IPS DF 4.7 (cell line): ENCODE measurements around the gene LUC7L.
"Not testable (repeated sequence)": the region's sequence is repeated elsewhere in the genome, so short reads cannot be mapped to it uniquely, and the experiment has no call there.

Experiments
- DNase-seq: peaks from one replicate; pipeline ENCODE4 v3.0.0-alpha.2; 2013; ENCODE audit warnings: low spot score; ENCODE audit errors: extremely low read depth

Gene LUC7L

DNA sequence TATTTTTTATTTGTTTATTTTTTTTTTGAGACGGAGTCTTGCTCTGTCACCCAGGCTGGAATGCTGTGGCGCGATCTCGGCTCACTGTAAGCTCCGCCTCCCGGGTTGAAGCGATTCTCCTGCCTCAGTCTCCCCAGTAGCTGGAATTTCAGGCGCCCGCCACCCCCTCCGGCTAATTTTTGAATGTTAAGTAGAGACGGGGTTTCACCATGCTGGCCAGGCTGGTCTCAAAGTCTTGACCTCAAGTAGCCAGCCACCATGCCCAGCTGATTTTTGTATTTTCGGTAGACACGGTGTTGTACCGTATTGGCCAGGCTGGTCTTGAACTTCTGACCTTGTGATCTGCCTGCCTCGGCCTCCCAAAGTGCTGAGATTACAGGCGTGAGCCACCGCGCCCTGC, 1.1 kb upstream of the LUC7L start:
- not testable (repeated sequence) for DNase-seq

DNA sequence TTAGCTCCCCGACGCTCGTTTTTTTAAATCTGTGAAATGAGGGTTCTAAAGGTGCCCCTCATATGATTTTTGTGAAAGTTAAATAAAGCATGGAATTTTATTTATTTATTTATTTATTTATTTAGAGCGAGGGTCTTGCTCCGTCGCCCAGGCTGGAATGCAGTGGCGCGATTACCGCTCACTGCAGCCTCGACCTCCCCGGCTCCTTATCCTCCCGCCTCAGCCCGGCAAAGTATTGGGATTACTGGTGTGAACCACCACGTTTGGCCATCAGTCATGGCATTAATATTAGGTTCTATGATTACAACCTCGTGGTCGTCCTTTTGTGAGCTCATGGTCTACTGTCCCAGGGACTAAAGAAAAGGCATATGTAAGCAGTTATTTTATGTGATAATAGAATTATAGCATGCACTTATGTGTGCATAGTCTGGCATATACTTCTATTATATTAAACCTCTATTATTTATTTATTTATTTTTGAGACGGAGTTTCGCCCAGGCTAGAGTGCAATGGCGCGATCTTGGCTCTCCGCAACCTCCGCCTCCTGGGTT, 557 bp upstream of the LUC7L start:
- no peak for DNase-seq

DNA sequence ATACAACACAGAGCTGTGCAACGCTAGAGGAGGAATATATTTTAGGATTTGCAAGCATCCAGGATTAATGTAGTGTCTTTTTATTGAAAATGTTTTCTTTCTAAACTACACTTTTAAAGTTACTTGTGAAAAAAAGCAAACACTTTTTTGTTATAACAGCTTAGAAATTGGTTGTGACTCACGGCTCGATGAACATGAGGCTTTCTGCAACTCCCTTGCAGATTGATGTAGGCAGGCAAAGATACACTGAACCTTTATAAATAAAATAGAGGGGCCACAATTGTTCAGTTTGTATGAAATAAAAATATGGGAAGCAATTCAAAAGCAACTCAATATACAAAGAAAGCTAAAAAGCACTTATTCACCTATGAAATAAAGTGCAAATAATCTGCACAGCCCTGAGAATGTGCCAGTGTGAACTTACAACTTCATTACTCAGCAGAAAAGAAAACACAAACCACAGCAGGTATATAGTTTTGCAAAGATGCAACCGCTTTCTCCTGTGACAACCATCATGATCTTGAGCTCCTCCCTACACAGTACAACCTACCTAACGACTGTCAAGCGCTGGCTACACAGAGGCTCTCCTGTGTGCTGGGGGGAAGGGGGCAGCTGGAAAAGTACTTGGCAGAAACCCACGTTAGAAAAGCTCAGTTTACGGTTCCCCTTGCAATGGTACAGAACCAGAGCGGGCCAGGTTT, 948 bp downstream of the LUC7L start:
- DNase-seq = no peak

DNA sequence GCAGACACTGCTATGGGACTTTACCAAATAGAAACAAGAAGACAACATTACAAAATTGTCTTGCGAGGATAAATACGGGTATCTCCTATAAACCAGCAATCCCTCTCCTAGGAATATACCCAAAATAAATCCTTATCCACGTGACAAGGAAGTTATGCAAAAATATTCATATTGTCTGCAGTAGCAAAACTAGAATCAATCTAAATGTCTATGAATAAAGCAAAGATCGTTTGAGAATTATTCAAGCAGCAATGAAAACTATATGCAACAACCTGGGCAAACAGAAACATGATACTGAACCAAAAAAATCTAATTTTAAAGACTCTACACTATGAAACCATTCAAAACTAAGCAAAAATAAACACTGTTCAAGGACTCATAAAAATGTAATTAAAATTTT, 9.2 kb downstream of the LUC7L start:
- no peak for DNase-seq

DNA sequence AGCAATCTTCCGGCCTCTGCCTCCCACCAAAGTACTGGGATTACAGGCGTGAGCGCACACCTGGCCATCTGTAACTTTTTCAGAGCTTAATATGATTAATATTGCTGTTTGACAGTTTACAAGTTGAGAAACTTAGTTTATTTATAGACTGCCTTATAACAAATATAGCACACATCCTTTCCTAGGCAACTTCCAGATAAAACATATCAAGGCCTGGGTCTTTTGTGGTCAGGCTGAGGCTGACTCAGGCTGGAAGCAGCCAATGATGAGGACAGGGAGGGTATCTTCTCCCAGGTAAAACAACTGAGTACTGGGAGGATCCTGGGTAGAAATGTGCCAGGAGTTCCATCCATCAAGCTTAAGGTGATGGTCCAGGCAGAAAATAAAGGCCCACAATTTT, 16.2 kb downstream of the LUC7L start:
- no peak for DNase-seq

DNA sequence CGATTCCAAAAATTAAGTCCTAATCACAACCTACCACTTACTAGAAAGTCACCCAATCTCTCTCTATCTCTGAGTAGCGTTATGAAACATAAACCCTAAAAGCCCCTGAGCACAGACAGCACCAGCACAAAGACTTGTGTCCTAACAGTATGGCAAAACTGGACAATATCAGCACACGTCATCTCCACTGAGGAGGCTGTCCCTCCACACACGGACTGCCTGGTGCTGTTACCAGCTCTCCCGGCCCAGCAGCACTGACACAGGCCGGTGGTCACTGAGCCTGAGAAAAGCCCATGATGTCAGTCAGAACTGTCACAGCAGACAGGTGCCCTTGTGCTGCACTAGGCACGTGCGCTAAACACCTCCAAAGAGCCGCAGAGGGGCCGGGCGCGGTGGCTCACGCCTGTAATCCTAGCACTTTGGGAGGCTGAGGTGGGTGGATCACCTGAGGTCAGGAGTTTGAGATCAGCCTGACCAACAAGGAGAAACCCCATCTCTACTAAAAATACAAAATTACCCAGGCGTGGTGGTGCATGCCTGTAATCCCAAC, 17.5 kb downstream of the LUC7L start:
- DNase-seq = not testable (repeated sequence)

DNA sequence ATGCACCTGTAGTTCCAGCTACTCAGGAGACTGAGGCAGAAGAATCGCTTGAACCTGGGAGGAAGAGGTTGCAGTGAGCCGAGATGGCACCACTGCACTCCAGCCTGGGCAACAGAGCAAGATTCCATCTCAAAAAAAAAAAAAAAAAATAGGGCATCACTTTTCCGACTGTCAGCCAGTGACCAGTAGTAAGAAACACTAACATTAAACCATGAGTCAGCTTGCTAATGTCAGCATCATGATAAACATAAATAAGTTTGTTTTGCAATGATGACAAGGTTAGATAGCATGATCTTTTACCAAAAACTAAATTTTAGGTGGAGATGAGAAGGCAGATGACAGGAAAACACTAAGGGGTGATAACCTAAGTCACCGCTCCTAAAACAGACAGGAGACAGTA, 19.9 kb downstream of the LUC7L start:
- not testable (repeated sequence) for DNase-seq

DNA sequence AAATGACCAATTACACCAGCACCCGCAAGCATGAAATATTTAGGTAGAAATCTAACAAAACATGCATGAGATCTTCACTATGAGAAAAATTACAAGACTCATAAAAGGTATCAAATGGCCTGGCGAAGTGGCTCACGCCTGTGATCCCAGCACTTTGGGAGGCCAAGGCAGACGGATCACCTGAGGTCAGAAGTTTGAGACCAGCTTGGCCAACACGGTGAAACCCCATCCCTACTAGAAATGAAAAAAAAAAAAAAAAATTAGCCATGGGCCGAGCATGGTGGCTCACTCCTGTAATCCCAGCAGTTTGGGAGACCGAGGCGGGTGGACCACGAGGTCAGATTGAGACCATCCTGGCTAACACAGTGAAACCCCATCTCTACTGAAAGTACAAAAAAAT, 25.2 kb downstream of the LUC7L start:
- not testable (repeated sequence) for DNase-seq

DNA sequence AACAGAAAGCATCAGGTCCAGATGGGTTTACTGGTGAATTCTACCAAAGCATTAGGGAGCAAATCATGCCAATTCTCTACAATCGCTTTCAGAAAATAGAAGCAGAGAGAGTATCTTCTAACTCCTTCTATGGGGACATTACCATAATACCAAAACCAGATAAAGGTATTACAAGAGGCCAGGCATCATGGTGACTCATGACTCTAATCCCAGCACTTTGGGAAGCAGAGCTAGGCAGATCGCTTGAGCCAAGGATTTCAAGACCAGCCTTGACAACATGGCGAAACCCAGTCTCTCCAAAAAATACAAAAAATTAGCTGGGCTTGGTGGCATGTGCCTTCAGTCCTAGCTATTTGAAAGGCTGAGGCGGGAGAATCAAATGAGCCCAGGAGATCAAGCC, 26.0 kb downstream of the LUC7L start:
- no peak for DNase-seq

DNA sequence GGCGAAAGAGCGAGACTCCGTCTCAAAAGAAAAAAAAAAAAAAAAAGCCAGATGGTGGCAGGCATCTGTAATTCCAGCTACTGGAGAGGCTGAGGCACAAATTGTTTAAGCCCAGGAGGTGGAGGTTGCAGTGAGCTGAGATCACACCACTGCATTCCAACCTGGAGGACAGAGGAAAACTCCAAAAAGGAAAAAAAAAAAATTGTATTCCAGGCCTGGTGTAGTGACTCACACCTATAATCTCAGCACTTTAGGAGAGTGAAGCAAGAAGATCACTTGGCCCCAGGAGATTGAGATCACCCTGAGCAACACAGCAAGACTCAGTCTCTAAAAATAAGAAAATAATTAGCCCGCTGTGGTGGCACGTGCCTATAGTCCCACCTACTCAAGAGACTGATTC, 28.9 kb downstream of the LUC7L start:
- DNase-seq = no peak

DNA sequence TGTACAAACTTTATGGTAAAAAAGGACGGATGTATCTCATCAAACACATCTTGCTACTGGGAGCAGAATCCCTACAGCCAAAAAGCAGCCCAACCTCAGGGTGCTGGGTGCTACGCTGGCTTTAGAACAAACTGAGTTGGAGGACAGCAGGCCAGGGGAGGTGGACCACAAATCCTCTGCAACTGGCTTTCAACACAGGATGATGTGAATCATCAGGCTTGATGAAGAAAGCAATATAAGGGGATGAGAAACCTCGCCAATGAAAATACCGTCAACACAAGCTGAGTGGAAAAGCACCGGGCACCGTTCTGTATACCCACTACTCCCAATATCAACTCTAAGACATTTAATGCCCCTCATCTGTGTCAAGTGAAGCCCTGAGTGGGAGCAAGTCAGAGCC, 34.7 kb downstream of the LUC7L start:
- no peak for DNase-seq

DNA sequence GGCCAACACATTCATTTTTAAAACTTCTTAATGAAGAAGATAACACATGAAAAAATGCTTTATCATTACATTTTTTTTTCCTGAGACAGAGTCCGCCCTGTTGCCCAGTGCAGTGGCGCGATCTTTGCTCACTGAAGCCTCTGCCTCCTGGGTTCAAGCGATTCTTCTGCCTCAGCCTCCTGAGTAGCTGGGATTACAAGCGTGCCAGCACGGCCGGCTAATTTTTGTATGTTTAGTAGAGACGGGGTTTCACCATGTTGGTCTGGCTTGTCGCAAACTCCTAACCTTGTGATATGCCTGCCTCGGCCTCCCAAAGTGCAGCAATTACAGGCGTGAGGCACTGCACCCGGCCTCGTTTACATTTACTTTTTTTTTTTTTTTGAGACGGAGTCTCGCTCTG, 35.8 kb downstream of the LUC7L start:
- no peak for DNase-seq

DNA sequence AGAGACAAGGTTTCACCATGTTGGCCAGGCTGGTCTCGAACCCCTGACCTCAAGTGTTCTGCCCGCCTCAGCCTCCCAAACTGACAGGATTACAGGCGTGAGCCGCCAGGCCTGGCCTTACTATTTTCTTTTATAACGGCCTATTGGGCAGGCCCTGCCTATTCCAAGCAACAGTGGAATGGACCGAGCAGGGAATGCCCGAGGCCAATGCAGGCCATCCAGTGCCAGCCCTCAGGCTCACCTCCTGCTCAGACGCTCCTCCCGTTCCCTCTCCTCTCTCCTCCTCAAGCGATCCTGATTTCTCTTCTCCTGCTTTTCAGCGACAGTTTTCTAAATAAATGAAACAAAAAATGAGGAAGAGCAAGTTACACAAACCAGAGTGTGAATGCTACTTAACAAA, 36.6 kb downstream of the LUC7L start:
- no peak for DNase-seq

DNA sequence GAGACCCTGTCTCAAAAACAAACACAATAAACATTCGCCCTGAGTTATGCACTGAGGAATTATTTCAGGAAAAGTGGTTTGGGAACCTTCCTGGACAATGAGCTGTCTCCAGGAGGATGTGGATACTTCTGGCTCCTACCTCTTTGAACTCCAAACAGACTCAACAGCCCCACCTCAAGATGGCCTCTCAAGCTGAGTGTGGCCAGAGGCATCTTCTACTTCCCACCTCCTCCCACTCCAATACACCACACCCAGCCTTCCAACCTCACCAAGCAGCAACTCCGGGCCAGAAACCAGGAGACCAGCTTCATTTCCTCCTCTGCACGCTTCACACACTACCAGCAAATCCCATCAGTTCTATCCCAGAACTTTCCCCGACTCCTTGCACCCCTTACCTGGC, 37.4 kb downstream of the LUC7L start:
- DNase-seq = no peak

DNA sequence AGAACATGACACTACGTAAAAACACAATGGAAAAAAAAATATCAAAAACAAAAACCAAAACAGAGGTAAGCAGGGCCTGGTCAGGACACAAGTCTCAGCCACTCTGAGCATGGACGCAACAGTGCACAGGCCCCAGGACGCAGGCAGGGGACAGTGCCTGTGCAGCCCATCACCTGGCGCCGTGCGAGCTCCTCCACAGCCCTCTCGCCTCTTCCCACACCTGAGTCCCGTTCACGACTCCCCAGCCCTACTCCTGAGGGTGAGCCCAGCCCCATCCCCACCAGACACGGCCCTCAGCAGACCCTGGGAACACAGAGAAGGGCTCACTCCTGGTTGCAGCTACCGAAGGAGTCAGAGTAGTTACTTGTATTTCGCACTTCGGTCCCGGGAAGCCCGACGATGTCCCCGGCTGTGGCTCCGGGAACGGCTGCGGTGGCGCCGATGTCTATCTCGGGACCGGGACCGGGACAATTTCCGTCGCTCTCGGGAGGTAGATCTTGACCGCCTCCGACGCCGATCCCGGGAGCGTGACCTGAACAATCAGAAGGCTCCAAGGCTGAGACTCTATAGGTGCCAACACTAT, 39.6 kb downstream of the LUC7L start:
- no peak for DNase-seq

DNA sequence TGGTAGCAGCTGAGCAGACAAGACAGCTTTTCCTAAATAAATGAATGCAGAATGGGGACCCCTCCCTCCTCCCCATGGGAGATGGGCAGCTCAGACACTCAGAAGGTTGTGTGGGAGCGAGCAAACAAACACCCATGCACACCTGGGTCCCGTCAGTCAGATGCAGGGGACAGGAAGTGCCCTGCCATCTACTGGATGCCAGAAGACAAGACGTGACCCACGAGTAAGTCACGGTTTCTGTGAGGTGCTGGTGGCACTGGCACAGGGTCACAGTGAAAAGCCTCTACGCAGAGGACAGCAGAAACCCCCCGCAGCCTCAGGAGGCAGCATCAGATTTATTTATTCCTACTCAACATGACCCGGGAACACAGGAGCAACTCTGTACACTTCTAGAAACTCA, 40.6 kb downstream of the LUC7L start:
- no peak for DNase-seq

DNA sequence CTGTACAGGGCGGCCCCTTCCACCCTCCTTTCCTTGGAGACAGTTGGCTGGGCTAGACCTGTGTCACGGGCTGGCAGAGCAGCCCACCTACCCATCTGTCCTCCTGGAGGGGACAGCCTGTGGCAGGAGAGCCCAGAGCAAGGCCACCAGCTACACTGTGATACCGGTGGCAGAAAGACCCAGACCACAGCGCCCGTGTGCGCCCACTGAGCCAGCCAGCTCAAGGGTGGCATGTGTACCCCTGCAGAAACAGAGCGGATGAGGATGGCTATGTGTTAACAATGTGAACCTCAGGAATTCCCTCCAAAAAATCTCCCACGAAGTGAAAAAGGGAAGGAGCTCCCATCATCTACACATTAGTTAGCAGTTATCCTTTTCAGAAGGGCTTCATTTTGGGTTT, 41.9 kb downstream of the LUC7L start:
- no peak for DNase-seq

DNA sequence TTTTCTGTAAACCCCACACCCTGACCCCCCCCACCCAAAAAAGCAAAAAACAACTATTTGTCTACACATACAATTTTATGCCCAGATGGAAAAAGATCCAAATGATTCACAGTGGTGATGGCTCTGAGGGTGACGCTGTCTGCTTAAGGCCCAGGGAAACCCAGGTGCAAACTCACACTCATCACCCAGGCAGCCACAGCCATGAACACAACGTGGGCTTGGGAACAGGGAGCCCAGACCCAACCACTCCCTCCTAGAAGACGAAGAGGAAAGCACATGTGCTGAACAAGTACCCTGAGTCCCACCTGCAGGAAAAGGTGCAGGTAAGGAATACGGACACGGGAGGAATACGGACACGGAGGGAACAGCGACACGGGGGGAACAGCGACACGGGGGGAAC, 43.6 kb downstream of the LUC7L start:
- DNase-seq = no peak

DNA sequence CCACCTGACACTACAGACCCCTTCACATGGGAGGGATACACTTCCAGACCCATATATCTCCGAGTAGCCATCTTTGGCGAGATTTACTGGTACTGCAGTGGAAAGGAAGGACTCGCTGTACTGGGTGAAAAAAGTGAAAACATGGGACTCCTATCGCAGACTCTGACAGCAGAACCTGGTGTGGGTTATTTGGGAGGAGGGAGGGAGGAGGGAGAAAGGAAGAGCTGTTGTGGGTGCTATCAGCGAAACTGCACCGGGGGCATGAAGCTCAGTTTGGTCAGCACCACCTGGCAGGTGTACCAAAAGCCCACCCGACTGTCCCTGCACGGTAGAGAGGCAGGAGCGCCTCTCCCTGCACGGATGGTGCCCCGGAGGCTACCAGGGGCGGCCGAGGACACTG, 44.0 kb downstream of the LUC7L start:
- DNase-seq = no peak

DNA sequence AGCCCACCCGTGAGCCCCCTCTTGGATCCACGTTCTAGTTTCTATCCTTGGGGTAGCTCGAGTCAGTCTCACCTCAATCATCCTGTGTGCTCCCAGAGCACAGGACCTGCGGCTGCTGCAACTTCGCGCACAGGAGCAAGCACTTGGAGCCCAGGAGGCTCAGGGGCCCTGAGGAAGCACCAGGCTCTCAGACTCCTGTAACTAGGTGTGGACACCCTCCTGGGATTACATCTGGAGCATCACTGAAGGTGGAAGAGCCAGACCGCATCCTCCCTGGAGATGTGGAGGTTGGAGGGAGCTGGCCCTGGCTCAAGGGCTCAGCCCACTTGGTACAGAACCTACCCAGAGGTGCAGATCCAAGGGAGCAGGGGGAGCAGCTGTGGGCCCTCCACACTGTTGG, 46.2 kb downstream of the LUC7L start:
- DNase-seq = no peak

DNA sequence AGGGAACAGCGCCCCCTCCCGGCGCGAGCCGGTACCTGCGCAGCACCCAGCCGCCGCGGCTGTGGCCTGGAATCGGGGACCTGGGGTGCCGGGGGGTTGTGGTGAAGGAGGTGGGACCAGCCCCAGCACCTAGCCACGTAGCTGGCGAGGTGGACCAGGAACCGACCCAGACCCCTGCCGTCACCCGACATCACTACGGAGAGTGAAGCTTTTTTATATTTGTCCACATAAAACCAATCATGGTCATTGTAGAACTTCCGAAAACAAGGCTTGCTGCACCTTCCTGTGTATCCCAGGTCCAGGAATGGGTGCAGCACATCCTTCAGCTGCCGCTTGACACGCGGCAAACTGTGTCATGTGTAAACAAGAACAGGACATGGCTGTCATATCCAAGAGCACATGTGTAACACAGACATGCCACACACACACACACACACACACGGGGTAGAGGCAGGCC, 47.7 kb downstream of the LUC7L start:
- DNase-seq = no peak

DNA sequence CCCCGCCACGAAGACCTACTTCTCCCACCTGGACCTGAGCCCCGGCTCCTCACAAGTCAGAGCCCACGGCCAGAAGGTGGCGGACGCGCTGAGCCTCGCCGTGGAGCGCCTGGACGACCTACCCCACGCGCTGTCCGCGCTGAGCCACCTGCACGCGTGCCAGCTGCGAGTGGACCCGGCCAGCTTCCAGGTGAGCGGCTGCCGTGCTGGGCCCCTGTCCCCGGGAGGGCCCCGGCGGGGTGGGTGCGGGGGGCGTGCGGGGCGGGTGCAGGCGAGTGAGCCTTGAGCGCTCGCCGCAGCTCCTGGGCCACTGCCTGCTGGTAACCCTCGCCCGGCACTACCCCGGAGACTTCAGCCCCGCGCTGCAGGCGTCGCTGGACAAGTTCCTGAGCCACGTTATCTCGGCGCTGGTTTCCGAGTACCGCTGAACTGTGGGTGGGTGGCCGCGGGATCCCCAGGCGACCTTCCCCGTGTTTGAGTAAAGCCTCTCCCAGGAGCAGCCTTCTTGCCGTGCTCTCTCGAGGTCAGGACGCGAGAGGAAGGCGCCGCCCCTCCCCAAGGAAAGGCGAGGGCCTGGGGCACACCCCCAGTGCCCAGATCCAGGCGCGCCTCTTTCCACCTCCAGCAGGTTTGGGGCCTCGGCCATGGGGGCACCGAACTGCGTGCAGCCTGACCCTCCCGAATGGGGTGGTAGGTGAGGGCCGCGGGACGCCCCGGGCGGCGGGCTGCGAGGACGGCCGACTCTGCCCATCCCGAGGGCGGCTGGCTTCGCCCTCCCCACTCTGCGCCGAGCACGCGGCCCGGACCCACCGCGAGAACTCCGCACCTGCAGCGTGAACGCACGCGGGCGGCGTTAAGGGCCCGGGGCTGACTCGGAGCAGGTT, 48.3 kb downstream of the LUC7L start:
- DNase-seq = no peak
